Caco-2 (cell line): ENCODE data around the gene GSE1. TPM values are rescaled to one million over a fixed set of nuclear protein-coding genes. Genes with fewer than 3 reads are reported as not detected.

Experiments
- BruUV-seq: library from RNA; stranded (reverse); fragments of 400-500 nt; replicated peaks from 2 replicates; lab custom pipeline; 2021; lab: Mats Ljungman, UMichigan
- CTCF ChIA-PET: fragments of 300-600 bp; sonication (Branson Sonifier 250); formaldehyde crosslinking; loops from one replicate; lab custom pipeline; 2022; ENCODE audit warnings: antibody characterized with exemption; lab: Charles Lee
- POLR2A ChIA-PET: fragments of 300-600 bp; sonication (Branson Sonifier 250); formaldehyde crosslinking; loops from one replicate; lab custom pipeline; 2022; ENCODE audit warnings: antibody characterized with exemption; lab: Charles Lee
- DNase-seq, 2 experiments: peaks; one replicate each; pipeline versions ENCODE4 v3.0.0 to v3.0.0-alpha.2; 2020 to 2022
- H3K27me3 ChIP-seq: replicated peaks from 2 replicates; pipeline ENCODE4 v1.6.0; 2011; ENCODE audit warnings: low read length; ENCODE audit not compliant: control insufficient read depth, insufficient read depth
- H3K36me3 ChIP-seq: 2 replicates; pipeline ENCODE4 v1.5.1; 2011; ENCODE audit warnings: low read length; ENCODE audit not compliant: control insufficient read depth, insufficient read depth
- H3K4me1 ChIP-seq: fragments of 250-450 bp; sonication (Bioruptor Pico); 2 replicates; pipeline ENCODE4 v1.5.1; 2020; ENCODE audit warnings: mild to moderate bottlenecking
- H3K4me3 ChIP-seq: 2 replicates; pipeline ENCODE4 v1.5.1; 2011; ENCODE audit warnings: low read depth, mild to moderate bottlenecking, control low read depth, low read length
- H3K9me3 ChIP-seq: fragments of 250-450 bp; sonication (Bioruptor Pico); 2 replicates; pipeline ENCODE4 v1.5.1; 2020; ENCODE audit warnings: mild to moderate bottlenecking, moderate library complexity
- H3K27ac Mint-ChIP-seq: one replicate; pipeline ENCODE4 v1.8.0; 2022; ENCODE audit warnings: mixed read lengths; ENCODE audit not compliant: unreplicated experiment
- H3K27me3 Mint-ChIP-seq: one replicate; pipeline ENCODE4 v1.8.0; 2022; ENCODE audit warnings: mixed read lengths; ENCODE audit not compliant: insufficient read depth, unreplicated experiment
- H3K36me3 Mint-ChIP-seq: one replicate; pipeline ENCODE4 v1.8.0; 2022; ENCODE audit warnings: mild to moderate bottlenecking, mixed read lengths; ENCODE audit not compliant: insufficient read depth, unreplicated experiment
- H3K4me1 Mint-ChIP-seq: one replicate; pipeline ENCODE4 v1.8.0; 2022; ENCODE audit warnings: low read depth, mixed read lengths; ENCODE audit not compliant: unreplicated experiment
- H3K4me3 Mint-ChIP-seq: one replicate; pipeline ENCODE4 v1.8.0; 2022; ENCODE audit warnings: mild to moderate bottlenecking, moderate library complexity, mixed read lengths; ENCODE audit not compliant: unreplicated experiment
- H3K9me3 Mint-ChIP-seq: one replicate; pipeline ENCODE4 v1.8.0; 2022; ENCODE audit warnings: mixed read lengths; ENCODE audit not compliant: unreplicated experiment
- CTCF ChIP-seq, 2 experiments: fragments of 200-600 bp in 1 of 2; IDR thresholded peaks; 1 replicate in 1 of 2; 2 replicates in 1 of 2; pipeline versions ENCODE4 v1.5.1 to v1.8.0; 2011 to 2022; ENCODE audit warnings: antibody characterized with exemption in 1 of 2, control low read depth in 1 of 2, inconsistent platforms in 1 of 2, low read depth in 1 of 2, low read length in 1 of 2, mild to moderate bottlenecking in 1 of 2, moderate library complexity in 1 of 2; ENCODE audit not compliant: insufficient read depth in 1 of 2, severe bottlenecking in 1 of 2, unreplicated experiment in 1 of 2
- intact Hi-C: fragments of 100-400 bp; cut with micrococcal nuclease; formaldehyde crosslinking; loops from one replicate; pipeline ENCODE4 v1.10.0; 2022; ENCODE audit not compliant: unreplicated experiment
- total RNA-seq: library from RNA; stranded (reverse); gene quantifications from 2 replicates; pipeline ENCODE4 v1.2.3, GENCODE V29; 2022

Gene GSE1
- total RNA-seq, 1 experiment from 2014 or later, result 142 TPM

GRCh38 chr16:85588562-85589503, 24.3 kb upstream of the GSE1 start:
- BruUV-seq, result no TSS peak
- no peak overlapping the region for H3K27ac Mint-ChIP-seq
- ChIA-PET POLR2A (no interaction called here), CTCF (interaction anchor here (0.6 kb wide), 1 partner anchor 153 kb away, joined by 10 read pairs; no protein-coding TSS in a partner anchor)
- TF ChIP-seq CTCF (IDR thresholded peaks at IDR 0.05; ENCODE audit: insufficient read depth in 1 of 2, low read depth in 1 of 2, low read length in 1 of 2, severe bottlenecking in 1 of 2, unreplicated experiment in 1 of 2), result no peak
- no peaks in the 10 kb centered on the region for H3K9me3 Mint-ChIP-seq
- no peaks in the 10 kb centered on the region for H3K27me3 Mint-ChIP-seq
- H3K27me3 ChIP-seq, result no peaks in the 10 kb centered on the region
- H3K36me3 Mint-ChIP-seq, result no peaks in the 10 kb centered on the region
- intact Hi-C loops, result no loop called here
- H3K4me3 ChIP-seq, result no peak overlapping the region
- H3K36me3 ChIP-seq, result no peaks in the 10 kb centered on the region
- no peaks in the 10 kb centered on the region for H3K4me1 Mint-ChIP-seq
- H3K4me1 ChIP-seq, result no peaks in the 10 kb centered on the region
- no peak for DNase-seq
- no peak overlapping the region for H3K4me3 Mint-ChIP-seq
- no peaks in the 10 kb centered on the region for H3K9me3 ChIP-seq

- Mint-ChIP-seq H3K4me1 (peaks cover 6% of the 10 kb centered on the region), H3K4me3 (no peak overlapping the region), H3K9me3 (no peaks in the 10 kb centered on the region), H3K27ac (no peak overlapping the region), H3K27me3 (no peaks in the 10 kb centered on the region), H3K36me3 (no peaks in the 10 kb centered on the region)
- Histone ChIP-seq H3K4me3 (no peak overlapping the region), H3K27me3 (no peaks in the 10 kb centered on the region), H3K36me3 (no peaks in the 10 kb centered on the region), H3K4me1 (peaks cover 5% of the 10 kb centered on the region; the same call in 1 of the 2 replicates), H3K9me3 (no peaks in the 10 kb centered on the region)
- intact Hi-C loops, result no loop called here
- POLR2A ChIA-PET, result no interaction called here
- CTCF ChIA-PET, result no interaction called here
- no peak for TF ChIP-seq CTCF (IDR thresholded peaks at IDR 0.05; ENCODE audit: insufficient read depth in 1 of 2, low read depth in 1 of 2, low read length in 1 of 2, severe bottlenecking in 1 of 2, unreplicated experiment in 1 of 2)
- BruUV-seq, result no TSS peak
- no peak for DNase-seq
These were observed 23.2 kb upstream of the GSE1 start for GRCh38 chr16:85589688-85590505.

GRCh38 chr16:85590506-85590832, 22.7 kb upstream of the GSE1 start:
- Mint-ChIP-seq H3K4me1 (peaks cover 6% of the 10 kb centered on the region), H3K36me3 (no peaks in the 10 kb centered on the region), H3K9me3 (no peaks in the 10 kb centered on the region), H3K27me3 (no peaks in the 10 kb centered on the region), H3K27ac (no peak overlapping the region), H3K4me3 (no peak overlapping the region)
- Histone ChIP-seq H3K4me3 (no peak overlapping the region), H3K36me3 (no peaks in the 10 kb centered on the region), H3K9me3 (no peaks in the 10 kb centered on the region), H3K4me1 (peaks cover 10% of the 10 kb centered on the region; the same call in 1 of the 2 replicates), H3K27me3 (no peaks in the 10 kb centered on the region)
- intact Hi-C loops, result no loop called here
- CTCF ChIA-PET, result no interaction called here
- POLR2A ChIA-PET, result no interaction called here
- BruUV-seq, result no TSS peak
- no peak for TF ChIP-seq CTCF (IDR thresholded peaks at IDR 0.05; ENCODE audit: insufficient read depth in 1 of 2, low read depth in 1 of 2, low read length in 1 of 2, severe bottlenecking in 1 of 2, unreplicated experiment in 1 of 2)
- no peak for DNase-seq
